ENCODE results near the gene THNSL1.

Gene THNSL1

DNA sequence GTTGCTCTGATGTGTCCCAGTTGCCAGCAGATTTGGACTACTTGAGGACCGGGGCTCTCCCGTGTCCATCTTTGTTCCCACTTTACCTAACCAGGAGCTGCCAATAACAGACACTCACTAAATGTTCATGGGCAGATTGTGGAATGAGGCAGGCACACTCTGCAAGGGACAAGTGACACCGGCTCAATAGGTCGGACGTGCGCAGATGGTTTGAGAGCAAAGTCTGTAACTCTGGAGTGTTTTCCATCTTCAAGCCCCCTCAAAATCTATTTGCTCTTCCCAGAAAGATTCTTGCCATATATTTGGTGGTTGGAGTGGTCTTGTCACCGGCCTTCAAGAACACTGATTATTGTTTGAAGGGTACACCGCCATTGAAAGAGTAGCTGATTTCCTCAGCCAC is 47.2 kb downstream of the THNSL1 start:
- H3K4me3 ChIP-seq (ENCODE audit: low read depth, low read length): no peak overlapping the region
- TF ChIP-seq CTCF (IDR thresholded peaks at IDR 0.05; ENCODE audit: borderline replicate concordance, insufficient read depth, low read depth, low read length): no peak

- H3K4me3 ChIP-seq (ENCODE audit: low read depth, low read length): no peak overlapping the region
- TF ChIP-seq CTCF (IDR thresholded peaks at IDR 0.05; ENCODE audit: borderline replicate concordance, insufficient read depth, low read depth, low read length): no peak
These were observed 48.0 kb downstream of the THNSL1 start for GRCh38 chr10:25064401-25064800.

DNA sequence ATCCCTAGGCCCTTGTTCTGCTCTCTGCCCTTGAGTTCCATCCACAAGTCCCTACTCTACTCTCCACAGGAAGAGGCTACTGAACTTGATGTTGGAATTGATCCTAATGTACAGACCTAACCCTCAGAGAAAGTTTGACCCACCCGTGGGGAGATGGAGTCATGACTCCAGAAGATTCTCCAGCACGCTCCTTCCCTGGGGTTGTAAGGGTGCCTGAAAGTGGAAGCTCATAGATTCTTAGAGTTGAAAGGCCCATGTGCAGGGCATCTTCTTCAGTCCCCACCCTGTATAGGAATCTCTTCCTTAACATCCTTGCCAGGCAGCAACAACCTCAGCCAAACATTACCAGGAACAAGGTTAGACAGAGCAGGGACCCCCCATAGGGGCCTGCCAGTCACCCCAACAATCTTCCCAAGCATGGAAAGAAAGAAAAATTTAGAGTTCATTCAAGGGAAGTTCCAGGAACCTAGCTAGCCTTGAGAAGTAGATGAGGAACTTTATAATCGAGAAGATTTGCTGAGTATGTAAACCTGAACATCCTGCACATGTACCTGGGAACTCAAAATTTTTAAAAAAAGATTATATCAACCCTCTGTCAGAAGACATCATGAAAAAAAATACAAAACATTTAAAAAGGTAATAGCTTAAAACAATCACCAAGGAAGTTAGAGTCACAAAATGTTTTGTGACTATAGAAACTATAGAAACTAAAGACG is 49.5 kb downstream of the THNSL1 start:
- H3K4me3 ChIP-seq (ENCODE audit: low read depth, low read length): no peak overlapping the region
- no peak for TF ChIP-seq CTCF (IDR thresholded peaks at IDR 0.05; ENCODE audit: borderline replicate concordance, insufficient read depth, low read depth, low read length)

GRCh38 chr10:25068152-25069058 is 52.0 kb downstream of the THNSL1 start:
- H3K4me3 ChIP-seq (ENCODE audit: low read depth, low read length): no peak overlapping the region
- no peak for TF ChIP-seq CTCF (IDR thresholded peaks at IDR 0.05; ENCODE audit: borderline replicate concordance, insufficient read depth, low read depth, low read length)

GRCh38 chr10:25071227-25071626 is 54.8 kb downstream of the THNSL1 start:
- TF ChIP-seq CTCF (IDR thresholded peaks at IDR 0.05; ENCODE audit: borderline replicate concordance, insufficient read depth, low read depth, low read length): no peak
- no peak overlapping the region for H3K4me3 ChIP-seq (ENCODE audit: low read depth, low read length)

DNA sequence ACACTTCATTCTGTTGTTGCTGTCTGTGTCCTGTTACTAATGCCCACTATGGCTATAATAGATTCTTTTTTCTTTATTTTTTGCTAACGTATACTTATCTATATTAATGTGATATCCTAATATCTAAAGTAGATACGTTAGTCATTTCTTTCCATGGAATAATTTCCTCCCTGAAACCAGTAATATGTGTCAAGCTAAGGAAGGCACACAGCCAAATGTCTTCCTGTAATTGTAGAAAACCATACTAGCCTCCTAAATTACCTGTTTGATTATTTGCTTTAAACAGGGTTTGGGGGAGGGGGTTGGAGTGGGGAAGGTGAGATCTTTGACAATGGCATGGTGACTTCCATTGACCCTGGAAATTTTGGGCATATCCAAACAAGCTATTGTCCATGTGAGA is 56.4 kb downstream of the THNSL1 start:
- no peak for TF ChIP-seq CTCF (IDR thresholded peaks at IDR 0.05; ENCODE audit: borderline replicate concordance, insufficient read depth, low read depth, low read length)
- no peak overlapping the region for H3K4me3 ChIP-seq (ENCODE audit: low read depth, low read length)
